ENCODE results near the gene ZDHHC11B.
"Not testable (repeated sequence)": the region's sequence is repeated elsewhere in the genome, so short reads cannot be mapped to it uniquely, and the experiment has no call there.

- TF ChIP-seq, protein P1, sequence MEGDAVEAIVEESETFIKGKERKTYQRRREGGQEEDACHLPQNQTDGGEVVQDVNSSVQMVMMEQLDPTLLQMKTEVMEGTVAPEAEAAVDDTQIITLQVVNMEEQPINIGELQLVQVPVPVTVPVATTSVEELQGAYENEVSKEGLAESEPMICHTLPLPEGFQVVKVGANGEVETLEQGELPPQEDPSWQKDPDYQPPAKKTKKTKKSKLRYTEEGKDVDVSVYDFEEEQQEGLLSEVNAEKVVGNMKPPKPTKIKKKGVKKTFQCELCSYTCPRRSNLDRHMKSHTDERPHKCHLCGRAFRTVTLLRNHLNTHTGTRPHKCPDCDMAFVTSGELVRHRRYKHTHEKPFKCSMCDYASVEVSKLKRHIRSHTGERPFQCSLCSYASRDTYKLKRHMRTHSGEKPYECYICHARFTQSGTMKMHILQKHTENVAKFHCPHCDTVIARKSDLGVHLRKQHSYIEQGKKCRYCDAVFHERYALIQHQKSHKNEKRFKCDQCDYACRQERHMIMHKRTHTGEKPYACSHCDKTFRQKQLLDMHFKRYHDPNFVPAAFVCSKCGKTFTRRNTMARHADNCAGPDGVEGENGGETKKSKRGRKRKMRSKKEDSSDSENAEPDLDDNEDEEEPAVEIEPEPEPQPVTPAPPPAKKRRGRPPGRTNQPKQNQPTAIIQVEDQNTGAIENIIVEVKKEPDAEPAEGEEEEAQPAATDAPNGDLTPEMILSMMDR (IDR thresholded peaks at IDR 0.05; ENCODE audit: low read depth, low read length, poor library complexity, severe bottlenecking) = not testable (repeated sequence)
- not testable (repeated sequence) for TF ChIP-seq EZH2phosphoT487 (IDR thresholded peaks at IDR 0.05; ENCODE audit: borderline replicate concordance, low read length)
Measured at GRCh38 chr5:775595-775960, 9.0 kb downstream of the ZDHHC11B start.

Measured in DOHH2 (cell line).